GM18520 (cell line): ENCODE data around the gene ALK.

Source experiments
- ATAC-seq: cut with Tn5 transposase; IDR thresholded peaks from one replicate; pipeline ENCODE4 v1.9.1; 2021; ENCODE audit not compliant: unreplicated experiment

The ALK gene

GRCh38 chr2:29509397-29509796 lies 412.0 kb downstream of the ALK start:
- ATAC-seq, result no peak

GRCh38 chr2:29504746-29505145 lies 416.6 kb downstream of the ALK start:
- ATAC-seq, result no peak

- no peak for ATAC-seq
Observed at GRCh38 chr2:29502460-29502911, 418.9 kb downstream of the ALK start.

GRCh38 chr2:29497375-29497774 lies 424.0 kb downstream of the ALK start:
- ATAC-seq, result no peak

GRCh38 chr2:29496198-29496597 lies 425.2 kb downstream of the ALK start:
- ATAC-seq, result no peak

GRCh38 chr2:29495536-29496060 lies 425.8 kb downstream of the ALK start:
- no peak for ATAC-seq

- ATAC-seq, result no peak
Observed at GRCh38 chr2:29495068-29495467, 426.3 kb downstream of the ALK start.

GRCh38 chr2:29492701-29493100 lies 428.7 kb downstream of the ALK start:
- no peak for ATAC-seq

- ATAC-seq, result no peak
Observed at GRCh38 chr2:29490045-29490444, 431.3 kb downstream of the ALK start.

GRCh38 chr2:29489568-29489967 lies 431.8 kb downstream of the ALK start:
- ATAC-seq, result no peak

- peak; percentile 46 for ATAC-seq
Observed at GRCh38 chr2:29487967-29488555, 433.3 kb downstream of the ALK start.

- ATAC-seq, result no peak
Observed at GRCh38 chr2:29485631-29486030, 435.8 kb downstream of the ALK start.

- no peak for ATAC-seq
Observed at GRCh38 chr2:29485117-29485516, 436.3 kb downstream of the ALK start.

GRCh38 chr2:29482867-29483266 lies 438.5 kb downstream of the ALK start:
- ATAC-seq, result no peak

- no peak for ATAC-seq
Observed at GRCh38 chr2:29482348-29482747, 439.0 kb downstream of the ALK start.

- no peak for ATAC-seq
Observed at GRCh38 chr2:29481313-29481712, 440.1 kb downstream of the ALK start.

- ATAC-seq, result no peak
Observed at GRCh38 chr2:29480426-29480825, 441.0 kb downstream of the ALK start.

GRCh38 chr2:29479401-29479800 lies 442.0 kb downstream of the ALK start:
- no peak for ATAC-seq

- ATAC-seq, result no peak
Observed at GRCh38 chr2:29478641-29479040, 442.7 kb downstream of the ALK start.

- no peak for ATAC-seq
Observed at GRCh38 chr2:29477186-29477585, 444.2 kb downstream of the ALK start.

- no peak for ATAC-seq
Observed at GRCh38 chr2:29475499-29475898, 445.9 kb downstream of the ALK start.

- no peak for ATAC-seq
Observed at GRCh38 chr2:29469961-29470360, 451.4 kb downstream of the ALK start.

- ATAC-seq, result no peak
Observed at GRCh38 chr2:29469516-29469915, 451.9 kb downstream of the ALK start.
